GM19467 (cell line): ENCODE results near the gene ANO4.
"Not testable (repeated sequence)": the region's sequence is repeated elsewhere in the genome, so short reads cannot be mapped to it uniquely, and the experiment has no call there.

Experiments
- ATAC-seq: cut with Tn5 transposase; IDR thresholded peaks from one replicate; pipeline ENCODE4 v1.9.1; 2021; ENCODE audit warnings: mild to moderate bottlenecking, moderate library complexity; ENCODE audit not compliant: unreplicated experiment

ANO4 gene

GRCh38 chr12:100867639-100868393 is 73.2 kb downstream of the ANO4 start:
- ATAC-seq = no peak

GRCh38 chr12:100868487-100868886 is 73.9 kb downstream of the ANO4 start:
- ATAC-seq = no peak

GRCh38 chr12:100871195-100871734 is 76.7 kb downstream of the ANO4 start:
- ATAC-seq = no peak

- no peak for ATAC-seq
These were observed 80.6 kb downstream of the ANO4 start for GRCh38 chr12:100875156-100875555.

GRCh38 chr12:100875771-100876170 is 81.2 kb downstream of the ANO4 start:
- no peak for ATAC-seq

GRCh38 chr12:100877776-100878175 is 83.2 kb downstream of the ANO4 start:
- ATAC-seq = no peak

GRCh38 chr12:100895192-100895591 is 100.6 kb downstream of the ANO4 start:
- ATAC-seq = no peak

- no peak for ATAC-seq
These were observed 101.6 kb downstream of the ANO4 start for GRCh38 chr12:100896192-100896591.

GRCh38 chr12:100897240-100897639 is 102.7 kb downstream of the ANO4 start:
- ATAC-seq = no peak

GRCh38 chr12:100899301-100899700 is 104.7 kb downstream of the ANO4 start:
- no peak for ATAC-seq

- ATAC-seq = no peak
These were observed 106.2 kb downstream of the ANO4 start for GRCh38 chr12:100900808-100901207.

GRCh38 chr12:100901266-100901665 is 106.7 kb downstream of the ANO4 start:
- ATAC-seq = no peak

- no peak for ATAC-seq
These were observed 109.7 kb downstream of the ANO4 start for GRCh38 chr12:100904270-100904669.

GRCh38 chr12:100908501-100908900 is 113.9 kb downstream of the ANO4 start:
- no peak for ATAC-seq

GRCh38 chr12:100913872-100914592 is 119.5 kb downstream of the ANO4 start:
- no peak for ATAC-seq

- no peak for ATAC-seq
These were observed 124.5 kb downstream of the ANO4 start for GRCh38 chr12:100919116-100919515.

- no peak for ATAC-seq
These were observed 125.9 kb downstream of the ANO4 start for GRCh38 chr12:100920493-100920892.

- ATAC-seq = no peak
These were observed 132.2 kb downstream of the ANO4 start for GRCh38 chr12:100926669-100927248.

- no peak for ATAC-seq
These were observed 133.2 kb downstream of the ANO4 start for GRCh38 chr12:100927826-100928225.

GRCh38 chr12:100932571-100932970 is 138.0 kb downstream of the ANO4 start:
- ATAC-seq = no peak

- not testable (repeated sequence) for ATAC-seq
These were observed 139.0 kb downstream of the ANO4 start for GRCh38 chr12:100933531-100933930.

GRCh38 chr12:100935929-100936328 is 141.4 kb downstream of the ANO4 start:
- ATAC-seq = no peak
